GM19463 (cell line): ENCODE measurements around the gene BNC2.
"Not testable (repeated sequence)": the region's sequence is repeated elsewhere in the genome, so short reads cannot be mapped to it uniquely, and the experiment has no call there.

Experiments
- ATAC-seq: cut with Tn5 transposase; IDR thresholded peaks from one replicate; pipeline ENCODE4 v1.9.1; 2021; ENCODE audit warnings: mild to moderate bottlenecking, moderate library complexity; ENCODE audit not compliant: unreplicated experiment

BNC2 gene

GRCh38 chr9:16475257-16475656 is 395.2 kb downstream of the BNC2 start:
- no peak for ATAC-seq

DNA sequence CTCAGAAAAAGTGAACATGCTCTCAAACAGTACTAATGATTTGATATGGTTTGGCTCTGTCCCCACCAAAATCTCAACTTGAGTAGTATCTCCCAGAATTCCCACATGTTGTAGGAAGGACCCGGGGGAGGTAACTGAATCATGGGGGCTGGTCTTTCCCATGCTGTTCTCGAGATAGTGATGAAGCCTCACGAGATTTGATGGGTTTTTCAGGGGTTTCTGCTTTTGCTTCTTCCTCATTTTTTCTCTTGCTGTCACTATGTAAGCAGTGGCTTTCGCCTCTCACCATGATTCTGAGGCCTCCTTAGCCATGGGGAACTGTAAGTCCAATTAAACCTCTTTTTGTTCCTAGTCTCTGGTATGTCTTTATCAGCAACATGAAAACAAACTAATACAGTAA is 401.3 kb downstream of the BNC2 start:
- no peak for ATAC-seq

DNA sequence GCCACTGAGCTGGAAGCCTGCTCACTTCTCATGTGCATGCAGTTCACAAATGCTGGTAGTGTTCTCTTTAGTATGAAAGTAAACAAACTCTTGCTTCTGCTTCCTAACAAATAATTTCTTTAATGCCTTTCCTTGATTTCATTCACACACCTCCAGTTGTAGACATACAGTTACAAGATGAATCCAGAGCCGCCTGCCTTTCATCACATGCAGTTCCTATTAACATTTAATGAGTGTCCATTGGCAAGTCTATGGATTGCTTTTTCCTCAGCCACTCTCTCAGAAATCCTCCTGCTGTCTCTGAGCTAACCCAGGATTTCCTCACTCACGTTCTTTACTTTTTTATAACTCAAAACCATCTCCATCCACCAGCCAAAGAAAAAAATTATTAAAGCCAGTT is 408.6 kb downstream of the BNC2 start:
- ATAC-seq = no peak

GRCh38 chr9:16461137-16461840 is 409.2 kb downstream of the BNC2 start:
- ATAC-seq = no peak

DNA sequence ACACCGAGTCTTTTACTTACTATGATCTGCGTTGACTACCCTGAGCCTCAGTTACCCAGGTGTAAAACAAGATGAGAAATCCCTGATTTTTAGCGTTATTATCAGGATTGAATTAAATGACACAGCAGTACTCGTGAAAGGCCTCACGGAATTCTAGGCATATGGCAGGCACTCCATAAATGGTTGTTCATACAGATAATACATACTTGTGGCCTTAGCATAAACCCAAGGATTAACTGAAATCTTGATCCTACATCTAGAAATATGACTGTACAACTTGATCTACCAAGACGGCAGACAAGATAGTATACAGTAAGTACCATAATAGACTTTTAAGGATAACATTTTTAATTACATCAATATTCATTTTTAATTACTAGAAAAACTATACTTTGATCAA is 409.8 kb downstream of the BNC2 start:
- ATAC-seq = no peak

- peak; percentile 58 for ATAC-seq
These were observed 410.9 kb downstream of the BNC2 start for GRCh38 chr9:16459421-16460148.

- ATAC-seq = peak; percentile 78
These were observed 411.6 kb downstream of the BNC2 start for GRCh38 chr9:16458696-16459420.

GRCh38 chr9:16455842-16456241 is 414.6 kb downstream of the BNC2 start:
- ATAC-seq = no peak

GRCh38 chr9:16453390-16453789 is 417.1 kb downstream of the BNC2 start:
- ATAC-seq = no peak

DNA sequence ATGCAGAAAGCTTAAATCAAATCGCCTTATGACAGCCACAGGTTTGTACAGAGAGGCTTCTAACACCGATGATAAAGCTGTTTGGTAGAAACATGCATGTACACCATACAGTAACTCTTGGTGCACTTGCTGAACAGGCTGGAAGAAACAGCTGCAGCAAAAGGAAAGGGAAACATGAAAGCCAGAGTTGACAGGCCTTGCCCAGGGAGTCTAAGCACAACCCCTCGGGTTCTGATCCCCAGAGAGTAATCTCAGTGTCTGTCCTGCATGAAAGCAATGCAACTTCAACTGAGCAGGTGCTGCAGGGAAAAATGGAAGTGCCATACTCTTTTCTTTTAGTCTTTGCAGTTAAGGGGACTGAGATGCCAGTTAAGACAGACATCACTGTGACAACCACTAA is 419.9 kb downstream of the BNC2 start:
- ATAC-seq = peak; percentile 58

DNA sequence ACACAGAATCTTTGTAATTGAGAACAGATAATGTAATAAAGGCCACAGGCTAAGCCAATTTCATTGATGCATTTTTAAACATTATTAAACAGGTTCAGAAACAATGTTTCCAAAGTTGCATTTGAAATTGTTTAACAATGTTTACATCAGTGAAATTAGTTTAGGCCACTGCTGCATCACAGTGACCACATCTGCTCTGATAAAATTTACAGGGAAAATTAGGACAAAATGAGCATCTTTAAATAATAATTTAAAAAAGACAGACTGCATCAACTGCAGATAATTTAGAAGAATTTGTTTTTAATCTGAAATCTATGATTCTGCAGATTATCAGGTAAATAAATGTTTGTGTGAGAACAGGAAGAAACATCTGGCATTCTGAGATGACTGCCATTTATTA is 420.4 kb downstream of the BNC2 start:
- no peak for ATAC-seq

GRCh38 chr9:16449076-16449730 is 421.3 kb downstream of the BNC2 start:
- ATAC-seq = no peak

GRCh38 chr9:16447946-16448345 is 422.5 kb downstream of the BNC2 start:
- no peak for ATAC-seq

- no peak for ATAC-seq
These were observed 423.8 kb downstream of the BNC2 start for GRCh38 chr9:16446636-16447035.

GRCh38 chr9:16445141-16445920 is 425.1 kb downstream of the BNC2 start:
- ATAC-seq = no peak

- ATAC-seq = no peak
These were observed 427.8 kb downstream of the BNC2 start for GRCh38 chr9:16442622-16443021.

DNA sequence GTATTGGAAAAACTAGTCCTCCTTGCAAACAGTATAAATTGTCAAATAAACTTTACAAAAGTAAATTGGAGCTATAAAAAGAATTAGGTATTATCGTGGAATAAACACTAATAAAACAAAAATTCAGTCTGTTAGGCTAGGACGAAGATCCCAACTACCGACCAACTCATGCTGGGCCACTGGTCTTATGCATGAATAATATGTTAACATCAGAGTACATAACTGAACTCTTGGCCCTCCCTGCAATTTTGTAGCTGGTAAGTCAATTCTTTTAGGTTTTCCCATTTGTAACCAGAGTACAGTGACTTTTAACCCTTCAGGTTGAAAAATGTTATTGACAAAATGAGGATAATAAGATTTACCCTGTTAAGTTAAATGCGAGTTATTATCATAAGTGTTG is 428.7 kb downstream of the BNC2 start:
- ATAC-seq = no peak

- ATAC-seq = not testable (repeated sequence)
These were observed 431.6 kb downstream of the BNC2 start for GRCh38 chr9:16438831-16439230.

DNA sequence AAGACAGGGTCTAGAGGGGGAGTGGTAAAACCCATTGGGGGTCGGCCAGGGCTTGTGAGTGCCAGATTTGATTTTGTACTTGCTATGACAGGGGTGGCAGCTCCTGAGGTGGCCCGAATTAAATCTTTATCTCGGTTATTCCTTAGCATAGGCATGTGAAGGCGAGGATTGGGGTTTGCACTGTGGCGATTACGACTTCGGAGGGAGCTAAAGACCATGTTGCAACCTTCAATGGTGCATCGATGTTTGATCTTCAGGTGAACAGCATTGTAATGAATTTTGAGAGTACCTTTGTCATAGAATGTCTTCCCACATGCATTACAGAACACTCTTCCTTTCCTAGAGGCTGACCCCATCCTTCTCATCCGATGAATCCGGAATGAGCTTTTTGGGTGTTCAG is 433.9 kb downstream of the BNC2 start:
- ATAC-seq = no peak

GRCh38 chr9:16434526-16434925 is 435.9 kb downstream of the BNC2 start:
- no peak for ATAC-seq

DNA sequence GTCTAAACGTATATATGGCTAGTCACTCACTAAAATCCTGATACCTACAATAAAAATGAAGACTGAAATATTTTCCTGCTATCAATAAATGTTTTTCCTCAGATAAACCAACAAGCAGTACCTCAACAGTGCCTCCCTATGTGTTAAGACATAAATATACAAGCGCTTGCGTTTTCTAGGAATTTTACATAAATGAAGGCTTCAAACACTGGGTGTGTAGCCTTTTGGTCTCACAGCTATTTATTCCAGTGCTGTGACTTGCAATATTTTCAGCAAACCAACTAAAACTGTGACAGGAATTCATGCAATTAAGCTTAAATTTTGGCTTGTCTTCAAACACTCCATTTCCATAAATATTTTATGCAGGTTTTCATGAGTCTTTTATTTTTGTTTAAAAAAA is 437.0 kb downstream of the BNC2 start:
- ATAC-seq = no peak
